HG03457 (cell line): ENCODE measurements around the gene KASH5.

Experiments
- ATAC-seq: cut with Tn5 transposase; IDR thresholded peaks from one replicate; pipeline ENCODE4 v1.9.1; 2021; ENCODE audit warnings: moderate number of reproducible peaks; ENCODE audit not compliant: unreplicated experiment

KASH5 gene

GRCh38 chr19:49420227-49420626, 32.2 kb downstream of the KASH5 start:
- ATAC-seq, result no peak

GRCh38 chr19:49421039-49421877, 33.2 kb downstream of the KASH5 start:
- ATAC-seq, result no peak

- no peak for ATAC-seq
These were observed 33.8 kb downstream of the KASH5 start for GRCh38 chr19:49421878-49422202.

GRCh38 chr19:49422407-49423070, 34.5 kb downstream of the KASH5 start:
- no peak for ATAC-seq

GRCh38 chr19:49423071-49423984, 35.3 kb downstream of the KASH5 start, which contains the start of gene PTH2:
PTH2 (minus strand) TSS chr19:49423441; CDS start chr19:49423339, 102 bp downstream.
- ATAC-seq, result no peak

GRCh38 chr19:49423985-49424303, 35.9 kb downstream of the KASH5 start:
- no peak for ATAC-seq

DNA sequence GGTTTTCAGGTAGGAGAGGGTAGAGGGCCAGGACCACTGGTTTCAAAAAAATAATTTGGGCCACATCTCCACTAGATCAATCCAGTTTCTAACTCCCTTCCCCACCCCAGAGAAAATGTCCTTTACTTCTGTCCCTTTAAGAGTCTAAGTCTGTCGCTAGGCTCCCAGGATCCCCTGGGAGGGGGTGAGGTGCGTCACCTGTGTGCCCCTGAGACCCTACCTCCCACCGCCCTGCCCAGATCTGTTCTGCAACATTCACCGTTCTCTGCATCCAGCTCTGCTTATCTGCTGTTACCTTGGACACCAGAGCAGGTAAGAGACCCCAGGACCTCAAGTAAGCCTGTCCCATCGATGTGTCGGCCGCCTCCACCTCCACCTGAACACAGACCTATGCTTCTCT, 37.1 kb downstream of the KASH5 start, which contains the start of gene GFY:
TSS of gene GFY (plus strand) at position 211 of the 400 bp plus-strand sequence. CDS start 1,043 bp downstream, outside the sequence.
- ATAC-seq, result no peak

DNA sequence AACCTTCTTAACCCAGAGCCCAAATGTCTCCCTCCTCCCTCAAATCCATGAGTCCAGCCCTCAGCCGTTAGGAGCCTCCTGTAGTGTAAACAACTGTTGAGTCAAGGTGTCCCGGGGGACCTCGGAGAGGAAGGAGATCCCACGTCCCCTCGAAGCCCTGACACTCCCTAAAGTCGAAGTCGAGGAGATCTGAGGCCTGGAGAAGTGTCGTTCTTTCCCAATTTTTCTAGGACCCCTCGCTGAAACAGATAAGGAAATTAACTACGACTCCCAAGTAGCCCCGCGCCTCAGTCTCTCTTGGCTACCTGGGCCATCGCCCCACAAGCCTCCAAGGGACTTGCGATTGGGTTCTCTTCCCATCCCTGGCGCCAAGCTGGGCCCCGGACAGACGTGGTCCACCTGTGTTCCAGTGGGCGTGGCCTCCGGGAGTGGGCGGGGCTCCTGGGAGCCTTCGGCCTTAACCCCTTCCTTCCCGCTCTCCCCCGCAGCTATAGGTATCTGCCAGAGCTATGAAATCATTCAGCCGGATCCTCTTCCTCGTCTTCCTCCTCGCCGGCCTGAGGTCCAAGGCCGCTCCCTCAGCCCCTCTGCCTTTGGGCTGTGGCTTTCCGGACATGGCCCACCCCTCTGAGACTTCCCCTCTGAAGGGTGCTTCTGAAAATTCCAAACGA, 38.0 kb downstream of the KASH5 start:
- no peak for ATAC-seq

DNA sequence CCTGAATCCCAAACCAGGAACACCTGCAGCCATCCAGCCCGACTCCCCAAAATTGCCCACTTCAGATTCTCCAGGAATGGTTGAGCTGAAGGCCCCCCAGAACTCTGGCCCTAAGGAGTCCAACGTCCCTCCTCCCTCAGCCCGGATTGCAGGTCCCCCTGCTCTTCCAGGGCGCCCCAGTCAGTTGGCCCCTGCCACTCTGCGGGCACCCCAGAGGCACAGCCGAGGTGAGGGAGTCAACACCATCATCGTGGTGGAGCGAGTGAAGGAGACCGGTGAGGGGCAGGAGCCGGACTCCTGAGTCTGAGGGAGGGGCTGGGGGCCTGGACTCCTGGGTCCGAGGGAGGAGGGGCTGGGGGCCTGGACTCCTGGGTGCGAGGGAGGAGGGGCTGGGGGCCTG, 39.3 kb downstream of the KASH5 start:
- no peak for ATAC-seq

DNA sequence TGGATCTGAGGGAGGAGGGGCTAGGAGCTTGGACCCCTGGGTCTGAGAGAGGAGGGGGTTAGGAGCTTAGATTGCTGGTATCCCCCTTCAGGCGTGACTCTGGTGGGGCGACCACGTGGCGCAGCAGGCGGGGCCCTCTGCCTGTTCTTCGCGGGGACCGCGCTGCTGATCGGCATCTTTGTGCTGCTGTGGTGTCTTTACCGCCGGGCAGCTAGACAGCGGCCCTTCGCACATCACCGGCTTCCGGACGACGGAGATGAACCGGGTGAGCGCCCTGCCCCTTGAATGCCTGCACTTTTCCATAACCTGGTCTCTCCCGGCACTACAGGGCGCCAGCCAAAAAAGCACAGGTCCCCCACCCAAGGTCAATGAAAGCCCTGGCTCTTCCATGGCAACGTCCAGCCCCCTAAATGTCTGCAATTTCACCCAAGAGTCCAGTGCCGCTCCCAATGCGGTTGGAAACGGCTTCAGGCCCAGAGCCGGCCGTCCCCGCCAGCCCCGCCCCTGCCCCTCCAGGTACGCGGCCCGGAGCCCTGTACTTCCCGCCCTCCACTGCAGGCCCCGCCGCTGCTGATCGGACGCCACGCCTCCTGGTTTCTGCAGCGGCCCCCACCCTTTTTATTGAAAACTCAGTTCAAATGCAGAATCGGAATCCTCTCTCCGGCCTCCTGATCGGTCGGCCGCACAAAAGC, 40.0 kb downstream of the KASH5 start:
- no peak for ATAC-seq

DNA sequence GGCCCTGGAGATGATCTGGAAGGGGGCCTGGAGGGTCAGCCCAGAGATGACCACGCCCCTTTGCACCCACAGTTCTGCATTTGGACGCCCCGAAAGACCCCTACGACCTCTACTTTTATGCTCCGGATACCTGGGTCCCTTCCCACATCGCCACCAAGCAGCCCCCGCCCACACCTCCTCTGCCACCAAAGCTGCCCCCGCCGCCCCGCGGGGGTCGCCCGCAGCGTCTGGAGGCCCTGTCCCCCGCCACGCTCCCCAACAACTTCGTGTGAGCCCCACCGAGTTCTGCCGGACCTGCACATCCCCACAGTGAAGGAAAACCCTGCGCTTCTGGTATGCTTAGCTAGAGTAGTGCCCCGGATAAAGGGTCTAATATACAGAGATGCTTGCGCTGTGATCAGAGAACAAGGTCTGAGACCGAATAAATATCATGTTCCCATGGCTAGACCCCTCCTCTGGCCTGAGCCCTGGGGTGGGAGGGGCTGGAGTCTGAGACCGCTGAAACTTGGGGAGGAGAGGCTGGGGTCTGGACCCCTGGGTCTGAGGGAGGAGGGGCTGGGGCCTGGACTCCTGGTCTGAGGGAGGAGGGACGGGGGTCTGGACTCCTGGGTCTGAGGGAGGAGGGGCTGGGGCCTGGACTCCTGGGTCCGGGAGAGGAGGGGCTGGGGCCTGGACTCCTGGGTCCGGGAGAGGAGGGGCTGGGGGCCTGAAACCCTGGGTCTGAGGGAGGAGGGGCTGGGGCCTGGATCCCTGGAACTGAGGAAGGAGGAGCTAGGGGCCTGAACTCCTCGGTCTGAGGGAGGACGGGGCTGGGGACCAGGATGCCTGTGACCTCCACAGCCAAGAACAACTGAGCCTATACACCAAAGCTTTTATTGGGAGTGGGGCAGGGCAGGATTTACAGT, 40.8 kb downstream of the KASH5 start:
- ATAC-seq, result no peak

GRCh38 chr19:49430172-49430677, 42.2 kb downstream of the KASH5 start:
- ATAC-seq, result no peak

GRCh38 chr19:49430678-49431329, 42.8 kb downstream of the KASH5 start:
- ATAC-seq, result no peak

DNA sequence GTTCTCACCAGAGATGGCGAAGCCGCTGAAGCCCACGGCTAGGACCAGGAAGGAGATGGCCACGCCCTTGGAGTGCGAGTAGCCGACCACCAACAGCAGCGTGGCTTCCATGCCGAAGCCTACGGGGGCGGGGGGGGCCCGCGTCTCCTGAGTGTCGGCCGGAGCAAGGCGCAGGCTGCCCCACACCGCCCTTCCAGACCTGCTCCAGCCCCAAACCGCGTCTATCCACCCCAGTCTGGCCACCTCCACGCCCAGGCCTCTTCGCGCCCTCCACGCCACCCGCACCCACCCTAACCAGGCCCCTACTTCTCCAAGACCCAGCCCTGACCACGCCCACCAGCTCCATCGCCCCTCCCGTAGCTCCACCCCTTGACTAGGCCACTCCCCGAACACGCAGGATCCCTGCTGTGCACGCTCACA, 43.3 kb downstream of the KASH5 start:
- no peak for ATAC-seq

DNA sequence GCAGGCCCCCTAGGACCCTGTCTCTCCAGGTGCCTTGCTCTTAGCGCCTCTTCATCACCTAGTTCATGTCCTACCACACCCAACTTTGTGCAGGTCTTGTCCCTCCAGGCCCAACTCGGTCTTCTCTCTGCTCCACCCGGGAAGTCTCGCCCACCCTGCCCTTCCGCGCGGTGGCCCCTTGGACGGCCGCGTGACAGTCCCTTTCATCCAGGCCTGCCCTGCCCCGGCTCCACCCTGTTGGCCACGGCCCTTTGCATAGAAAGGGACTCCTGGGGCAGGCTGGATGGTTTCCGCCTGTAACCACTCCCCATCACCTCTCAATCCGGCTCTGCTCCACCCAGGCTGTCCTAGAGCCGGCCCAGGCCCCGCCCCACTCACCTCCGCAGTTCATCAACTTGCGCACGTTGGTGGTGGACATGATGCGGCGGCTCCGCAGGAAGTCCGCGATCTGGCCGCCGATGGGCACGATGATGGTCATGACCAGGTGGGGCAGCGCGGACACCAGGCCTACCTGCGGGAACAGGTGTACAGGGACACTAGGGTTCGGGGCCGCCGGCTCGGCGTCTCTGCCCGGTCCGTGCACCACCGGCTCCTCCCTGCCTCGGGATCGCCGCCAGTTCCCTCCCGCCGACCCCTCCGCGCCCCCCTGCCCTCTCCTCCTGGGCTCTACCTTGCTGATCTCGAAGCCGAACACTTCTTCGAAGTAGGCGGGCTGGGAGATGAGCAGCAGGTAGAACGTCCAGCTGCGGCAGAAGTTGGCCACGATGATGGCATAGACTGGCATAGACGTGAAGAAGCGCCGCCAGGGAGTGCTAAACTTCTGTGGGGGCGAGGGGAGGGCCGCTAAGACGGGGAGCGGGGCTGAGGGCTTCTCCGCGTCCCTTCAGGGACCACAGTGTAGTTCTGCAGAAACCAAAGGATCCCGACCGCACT, 44.4 kb downstream of the KASH5 start:
- no peak for ATAC-seq

GRCh38 chr19:49433240-49433901, 45.3 kb downstream of the KASH5 start:
- ATAC-seq, result no peak
